Heart right ventricle (tissue), 16 donors: ENCODE results near the gene PTPRD. TPM values are rescaled to one million over a fixed set of nuclear protein-coding genes. Genes with fewer than 3 reads are reported as not detected.
"Not testable (repeated sequence)": the region's sequence is repeated elsewhere in the genome, so short reads cannot be mapped to it uniquely, and the experiment has no call there.

Source experiments
- ATAC-seq, 8 donors: fragments of 200-7000 bp; cut with Tn5 transposase; one replicate each; pipeline ENCODE4 v1.9.1; 2020; ENCODE audit warnings: mild to moderate bottlenecking in 8 of 8, moderate library complexity in 8 of 8, moderate number of reproducible peaks in 1 of 8
- DNase-seq, 2 donors: peaks; one replicate each; pipeline ENCODE4 v3.0.0-alpha.2; 2020
- H3K27ac ChIP-seq, 10 donors: fragments of 200-600 bp; sonication (generic) in 2 of 10; one replicate each; pipeline versions ENCODE4 v1.5.0 to v1.8.0; 2020 to 2022; ENCODE audit warnings: mild to moderate bottlenecking in 3 of 10
- H3K27me3 ChIP-seq, 7 donors: fragments of 200-600 bp; one replicate each; pipeline ENCODE4 v1.8.0; 2021 to 2022; ENCODE audit warnings: mild to moderate bottlenecking in 2 of 7
- H3K36me3 ChIP-seq, 9 donors: fragments of 200-600 bp; sonication (generic) in 1 of 9; one replicate each; pipeline versions ENCODE4 v1.5.0 to v1.8.0; 2020 to 2022; ENCODE audit warnings: mild to moderate bottlenecking in 2 of 9
- H3K4me1 ChIP-seq, 9 donors: fragments of 200-600 bp; sonication (generic) in 1 of 9; one replicate each; pipeline versions ENCODE4 v1.5.0 to v1.8.0; 2020 to 2022; ENCODE audit warnings: mild to moderate bottlenecking in 4 of 9
- H3K4me3 ChIP-seq, 10 donors: fragments of 200-600 bp; sonication (generic) in 2 of 10; one replicate each; pipeline versions ENCODE4 v1.5.0 to v1.8.0; 2020 to 2022; ENCODE audit warnings: mild to moderate bottlenecking in 7 of 10, moderate library complexity in 2 of 10
- H3K9me3 ChIP-seq, 11 donors: fragments of 200-600 bp in 10 of 11; sonication (generic) in 2 of 11; one replicate each; pipeline versions ENCODE4 v1.5.0 to v1.8.0; 2013 to 2022; ENCODE audit warnings: mild to moderate bottlenecking in 2 of 11, control low read depth in 1 of 11, moderate library complexity in 1 of 11
- CTCF ChIP-seq, 9 donors: fragments of 200-600 bp; sonication (generic) in 2 of 9; IDR thresholded peaks; one replicate each; pipeline versions ENCODE4 v1.5.0 to v1.8.0; 2021 to 2022; ENCODE audit warnings: antibody characterized with exemption in 9 of 9, mild to moderate bottlenecking in 5 of 9, moderate library complexity in 1 of 9
- WGBS, 2 donors: extraction: QIAGEN DNeasy Blood & Tissue Kit; methylation state at CpG; one replicate each; pipeline ENCODE4 v1.1.7; 2013; ENCODE audit warnings: inconsistent platforms in 1 of 2; 5-methylcytosine and 5-hydroxymethylcytosine counted together
- intact Hi-C, 10 donors: fragments of 100-400 bp; cut with DNase I; formaldehyde crosslinking; loops; one replicate each; pipeline versions ENCODE4 v1.11.1 to v1.14.2; 2022
- polyA plus RNA-seq, 2 donors: library from polyadenylated mRNA; stranded (reverse); fragments of 200-250 nt; gene quantifications; one replicate each; pipeline ENCODE4 v1.2.3, GENCODE V29; 2013
- total RNA-seq, 10 donors: library from RNA; stranded (reverse); fragmentation: NEBNext Ultra II Directional in 3 of 10; extraction: Animal tissue kit (Norgen Biotek cat#: 25700) in 3 of 10; gene quantifications; one replicate each; pipeline versions ENCODE4 v1.2.1 to v1.2.4, GENCODE V29; 2021 to 2023
- donor health status: Arrhythmogenic right ventricular cardiomyopathy.
- donor health status: ischemic (EF 13 %, LVEDD 7.1; RV severe dilation, severe dysfunction).
- donor health status: healthy with polysubstance abuse.
- donor health status: DM: no; HTN: yes; CAD: no.
- donor health status: DM: no; HTN: no; CAD: no.
- donor health status: ischemic (EF 25% LVEDD 6.9; RV normal size, moderate dysfunction).
- donor health status: ischemic (EF 25% LVEDD 5.7; RV mildly dilated, moderate dysfunction).
- donor health status: healthy.
- donor health status: DM: yes; HTN: yes; CAD: no.
- donor health status: Ischemic cardiomyopathy.
- donor health status: ischemic (EF 35%, LVEDD 5.7; RV mildly dilated, moderate dysfunction).
- donor health status: nonischemic (EF 11% LVEDD 7.7; RV severe dilation, severe dysfunction).
- donor health status: DM: yes; HTN: yes; CAD: no.
- donor health status: PGD.
- donor health status: ischemic (EF 29% LVEDD 5.4; RV normal size, mild dysfunction).
- donor health status: nonischemic (EF 23%, LVEDD 6.1; RV moderate dilation, normal function).

The PTPRD gene
- total and polyA plus RNA-seq, 12 donors: 1.4 to 25.2 (median 13.0) TPM

GRCh38 chr9:9945966-9946365 is 666.8 kb downstream of the PTPRD start:
- intact Hi-C loops: no loop called here

DNA sequence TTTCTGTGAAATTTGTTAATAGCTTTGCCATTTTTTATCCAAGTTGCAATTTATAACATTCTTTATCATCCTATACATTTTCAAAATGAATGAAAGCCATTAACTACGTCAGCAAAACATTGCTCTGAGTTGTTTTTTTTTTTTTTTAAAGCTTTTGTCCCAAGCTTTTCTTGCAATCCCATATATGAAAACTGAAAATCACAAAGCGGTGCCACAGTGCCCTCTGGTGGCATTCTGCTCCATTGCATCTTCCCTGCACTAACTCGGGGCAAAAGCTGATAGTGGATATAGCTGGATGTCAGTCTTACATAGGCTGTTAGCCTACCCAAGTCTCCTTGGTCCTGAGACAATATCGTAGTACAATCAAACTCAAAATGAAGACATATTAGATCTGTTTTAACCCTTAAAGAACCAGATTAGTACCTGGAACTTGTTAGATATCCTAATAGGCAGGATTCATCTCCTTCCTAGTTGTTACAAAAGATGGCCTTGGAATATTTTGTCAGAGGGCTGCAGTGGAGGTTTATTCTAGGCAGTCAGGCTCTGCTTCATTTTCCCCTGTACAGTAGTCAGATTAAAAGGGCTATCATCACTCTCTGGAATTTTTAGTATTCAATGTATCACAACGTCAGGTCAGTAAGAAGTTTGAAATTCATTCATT is 669.9 kb downstream of the PTPRD start:
- peak; percentile 60 to 92 (median 88) for TF ChIP-seq CTCF (IDR thresholded peaks at IDR 0.05)
- Histone ChIP-seq H3K27ac (no peak overlapping the region), H3K27me3 (no peaks in the 10 kb centered on the region), H3K9me3 (no peaks in the 10 kb centered on the region), H3K4me1 (no peaks in the 10 kb centered on the region), H3K36me3 (no peaks in the 10 kb centered on the region), H3K4me3 (no peak overlapping the region)
- 20 to 21% methylated on average over 5 of the region's 5 CpGs for WGBS, 2 donors
- intact Hi-C loops: loop anchor here in 1 of 10 donors (5.0 kb wide), 1 partner anchor 336 kb away; no protein-coding TSS in a partner anchor
- DNase-seq (peak; percentile 32 to 36), ATAC-seq (peak in 2 of 8 donors; percentile 56 to 69)

More at GRCh38 chr9:9945966-9946365, 666.8 kb downstream of the PTPRD start:
- no peak for ATAC-seq
- Histone ChIP-seq H3K27me3 (no peaks in the 10 kb centered on the region), H3K4me1 (peaks cover 0 to 2% (median 0%) of the 10 kb centered on the region in 9 donors), H3K36me3 (no peaks in the 10 kb centered on the region), H3K4me3 (no peak overlapping the region), H3K27ac (no peak overlapping the region), H3K9me3 (no peaks in the 10 kb centered on the region)
- TF ChIP-seq CTCF (IDR thresholded peaks at IDR 0.05): no peak
- DNase-seq: no peak

DNA sequence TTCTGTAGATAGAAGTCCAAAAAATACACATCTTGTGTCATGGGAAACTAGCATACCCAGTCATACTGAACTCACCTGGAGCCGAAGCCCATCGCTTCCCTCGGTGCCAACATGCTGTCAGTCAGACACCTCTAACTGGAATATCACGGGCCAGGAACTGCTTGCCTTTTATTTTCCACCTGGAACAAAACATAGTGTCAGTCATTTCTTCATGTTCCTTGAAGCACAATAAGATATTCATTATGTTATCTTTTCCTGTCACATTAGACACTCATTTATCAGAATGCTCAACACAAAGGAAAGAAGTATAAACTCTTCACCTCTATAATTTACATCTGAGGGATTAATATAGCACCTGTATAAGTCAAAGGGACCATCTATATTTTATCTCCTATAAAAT is 674.4 kb downstream of the PTPRD start:
- ATAC-seq (no peak), DNase-seq (no peak)
- no peaks in the 10 kb centered on the region for H3K27me3 ChIP-seq
- H3K9me3 ChIP-seq: no peaks in the 10 kb centered on the region
- WGBS, 2 donors: 83 to 86% methylated on average over 4 of the region's 4 CpGs
- no peaks in the 10 kb centered on the region for H3K4me1 ChIP-seq
- intact Hi-C loops: no loop called here
- H3K27ac ChIP-seq: no peak overlapping the region
- no peak overlapping the region for H3K4me3 ChIP-seq
- TF ChIP-seq CTCF (IDR thresholded peaks at IDR 0.05): no peak
- no peaks in the 10 kb centered on the region for H3K36me3 ChIP-seq

DNA sequence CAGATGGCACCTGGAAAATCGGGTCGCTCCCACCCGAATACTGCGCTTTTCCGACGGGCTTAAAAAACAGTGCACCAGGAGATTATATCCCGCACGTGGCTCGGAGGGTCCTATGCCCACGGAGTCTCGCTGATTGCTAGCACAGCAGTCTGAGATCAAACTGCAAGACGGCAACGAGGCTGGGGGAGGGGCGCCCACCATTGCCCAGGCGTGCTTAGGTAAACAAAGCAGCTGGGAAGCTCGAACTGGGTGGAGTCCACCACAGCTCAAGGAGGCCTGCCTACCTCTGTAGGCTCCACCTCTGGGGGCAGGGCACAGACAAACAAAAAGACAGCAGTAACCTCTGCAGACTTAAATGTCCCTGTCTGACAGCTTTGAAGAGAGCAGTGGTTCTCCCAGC is 681.3 kb downstream of the PTPRD start:
- H3K27ac ChIP-seq, H3K27me3 ChIP-seq, DNase-seq, H3K4me3 ChIP-seq, ATAC-seq, intact Hi-C loops, H3K36me3 ChIP-seq, H3K4me1 ChIP-seq, H3K9me3 ChIP-seq: not testable (repeated sequence)
- WGBS, 2 donors: 85 to 86% methylated on average over 16 of the region's 16 CpGs

DNA sequence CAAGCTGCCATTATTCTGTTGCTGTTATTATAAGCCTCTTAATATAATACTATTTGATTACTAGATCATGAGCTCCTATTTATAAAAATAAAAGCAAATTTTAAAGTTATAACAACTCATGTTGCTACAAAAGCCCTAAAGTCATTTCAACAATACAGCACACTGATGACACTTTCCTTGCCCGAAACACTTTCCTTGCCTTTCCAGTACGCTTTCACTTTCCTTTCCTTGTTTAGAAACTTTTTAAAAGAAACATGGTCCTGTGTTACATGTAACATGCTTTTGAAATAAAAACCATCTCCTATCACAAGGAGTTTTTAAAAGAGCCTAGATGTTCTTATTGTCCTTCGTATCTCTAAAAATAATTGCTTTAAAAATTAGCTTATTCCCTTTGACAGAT is 688.4 kb downstream of the PTPRD start:
- no peak for TF ChIP-seq CTCF (IDR thresholded peaks at IDR 0.05)
- DNase-seq: no peak
- 63 to 68% methylated on average over 3 of the region's 3 CpGs for WGBS, 2 donors
- H3K27ac ChIP-seq: no peak overlapping the region
- peak overlapping the region in 1 of 10 donors; percentile 40 for H3K4me3 ChIP-seq
- H3K36me3 ChIP-seq: no peaks in the 10 kb centered on the region
- H3K9me3 ChIP-seq: no peaks in the 10 kb centered on the region
- H3K27me3 ChIP-seq: no peaks in the 10 kb centered on the region
- ATAC-seq: no peak
- intact Hi-C loops: no loop called here
- no peaks in the 10 kb centered on the region for H3K4me1 ChIP-seq
